Activated CD8-positive, alpha-beta T cell treated with anti-CD3 and anti-CD28 coated beads, Interleukin-2, amount 10 ng/mL, durations not matched to agents 7 days and 5 days (primary cell): ENCODE results near the gene ATP5ME. TPM values are rescaled to one million over a fixed set of nuclear protein-coding genes. Genes with fewer than 3 reads are reported as not detected.
A peak's percentile ranks its signal among the peaks of the same experiment; 100 is the strongest.
"Not testable (repeated sequence)": the region's sequence is repeated elsewhere in the genome, so short reads cannot be mapped to it uniquely, and the experiment has no call there.

Experiments
- ATAC-seq: fragments of 150-1000 bp; cut with Tn5 transposase; one replicate; pipeline ENCODE4 v1.10.0; 2021; ENCODE audit warnings: moderate library complexity
- CTCF ChIA-PET: fragments of 350-600 bp; sonication (Branson Sonifier 250); formaldehyde crosslinking; loops from one replicate; lab custom pipeline; 2021; ENCODE audit warnings: antibody characterized with exemption; lab: Charles Lee
- POLR2A ChIA-PET: fragments of 350-600 bp; sonication (Branson Sonifier 250); formaldehyde crosslinking; loops from one replicate; lab custom pipeline; 2021; ENCODE audit warnings: antibody characterized with exemption; lab: Charles Lee
- DNase-seq: peaks from one replicate; pipeline ENCODE4 v3.0.0-alpha.2; 2020
- H3K27ac Mint-ChIP-seq: one replicate; pipeline ENCODE4 v1.8.0; 2021; ENCODE audit warnings: mild to moderate bottlenecking, mixed read lengths
- H3K27me3 Mint-ChIP-seq: one replicate; pipeline ENCODE4 v1.8.0; 2021; ENCODE audit warnings: low read depth, mixed read lengths
- H3K36me3 Mint-ChIP-seq: one replicate; pipeline ENCODE4 v1.8.0; 2021; ENCODE audit warnings: low read depth, mixed read lengths
- H3K4me1 Mint-ChIP-seq: one replicate; pipeline ENCODE4 v1.8.0; 2021; ENCODE audit warnings: low read depth, mixed read lengths
- H3K4me3 Mint-ChIP-seq: one replicate; pipeline ENCODE4 v1.8.0; 2021; ENCODE audit warnings: mild to moderate bottlenecking, mixed read lengths
- H3K9me3 Mint-ChIP-seq: one replicate; pipeline ENCODE4 v1.8.0; 2022; ENCODE audit warnings: mixed read lengths; ENCODE audit not compliant: insufficient read depth
- total RNA-seq, 2 experiments: library from RNA; stranded (reverse); gene quantifications; one replicate each; pipeline ENCODE4 v1.2.3, GENCODE V29; 2021

ATP5ME gene
- total RNA-seq, 2 experiments from 2014 or later = 243 to 267 TPM

DNA sequence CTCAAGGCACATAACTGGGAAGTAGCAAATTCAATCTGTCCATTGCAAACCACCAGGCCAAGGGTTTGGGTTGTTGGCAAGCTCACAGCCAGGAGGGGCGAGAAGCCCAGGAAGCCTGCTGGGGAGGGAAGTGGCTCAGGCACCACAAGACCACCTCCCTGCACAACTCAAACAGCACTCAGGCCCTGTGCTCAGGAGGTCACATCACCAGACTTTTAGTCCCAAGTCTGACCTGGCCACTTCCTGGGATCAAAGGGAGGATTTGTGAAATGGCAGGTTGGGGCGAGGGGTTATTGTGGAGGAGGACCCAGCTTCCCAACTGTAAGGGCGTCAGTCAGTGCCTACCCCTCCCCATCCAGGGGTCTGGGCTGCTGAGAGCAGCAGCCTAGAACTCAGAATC lies 2.3 kb downstream of the ATP5ME start:
- DNase-seq (no peak), ATAC-seq (no peak)
- ChIA-PET POLR2A (interaction anchor here (0.8 kb wide), 1 partner anchor 9 kb away, joined by 3 read pairs; no protein-coding TSS in a partner anchor), CTCF (interaction anchor here (0.9 to 1.3 kb wide), 2 partner anchors 8 to 71 kb away, joined by 3 to 6 read pairs; no protein-coding TSS in a partner anchor)
- H3K27ac Mint-ChIP-seq = peak overlapping the region; percentile 34
- H3K4me1 Mint-ChIP-seq = peaks cover 18% of the 10 kb centered on the region
- no peaks in the 10 kb centered on the region for H3K9me3 Mint-ChIP-seq
- no peak overlapping the region for H3K4me3 Mint-ChIP-seq
- H3K27me3 Mint-ChIP-seq = no peaks in the 10 kb centered on the region
- H3K36me3 Mint-ChIP-seq = peaks cover 31% of the 10 kb centered on the region

DNA sequence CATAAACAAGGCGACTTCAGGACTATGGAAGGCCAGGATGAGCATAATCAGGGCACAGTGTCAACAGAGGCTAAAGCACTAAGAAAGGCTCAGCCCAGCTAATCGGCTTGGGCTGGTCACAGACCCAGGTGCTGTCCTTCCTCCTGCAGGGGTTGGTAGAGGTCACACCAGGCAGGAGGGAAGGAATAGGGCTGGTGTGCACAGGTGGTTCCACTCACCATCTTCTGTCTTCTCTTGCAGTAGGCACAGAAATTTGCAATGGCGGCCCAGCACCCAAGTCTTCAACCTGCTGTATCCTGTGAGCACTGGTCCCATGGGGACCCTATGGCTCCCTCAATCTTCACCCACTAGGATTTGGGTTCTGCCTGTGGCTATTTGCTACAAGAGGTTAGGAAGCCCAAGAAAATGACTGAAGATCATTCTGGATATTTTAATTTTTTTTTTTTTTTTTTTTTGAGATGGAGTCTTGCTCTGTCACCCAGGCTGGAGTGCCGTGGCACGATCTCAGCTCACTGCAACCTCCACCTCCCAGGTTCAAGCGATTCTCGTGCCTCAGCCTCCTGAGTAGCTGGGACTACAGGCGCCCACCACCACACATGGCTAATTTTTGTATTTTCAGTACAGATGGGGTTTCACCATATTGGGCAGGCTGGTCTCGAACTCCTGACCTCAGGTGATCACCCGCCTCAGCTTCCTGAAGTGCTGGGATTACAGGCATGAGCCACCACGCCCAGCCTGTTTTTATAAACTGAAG lies 4.1 kb downstream of the ATP5ME start:
- DNase-seq, H3K27ac Mint-ChIP-seq, H3K4me3 Mint-ChIP-seq, CTCF ChIA-PET, H3K9me3 Mint-ChIP-seq, H3K27me3 Mint-ChIP-seq, POLR2A ChIA-PET, ATAC-seq: not testable (repeated sequence)
- Mint-ChIP-seq H3K4me1 (peaks cover 18% of the 10 kb centered on the region), H3K36me3 (peaks cover 31% of the 10 kb centered on the region)

DNA sequence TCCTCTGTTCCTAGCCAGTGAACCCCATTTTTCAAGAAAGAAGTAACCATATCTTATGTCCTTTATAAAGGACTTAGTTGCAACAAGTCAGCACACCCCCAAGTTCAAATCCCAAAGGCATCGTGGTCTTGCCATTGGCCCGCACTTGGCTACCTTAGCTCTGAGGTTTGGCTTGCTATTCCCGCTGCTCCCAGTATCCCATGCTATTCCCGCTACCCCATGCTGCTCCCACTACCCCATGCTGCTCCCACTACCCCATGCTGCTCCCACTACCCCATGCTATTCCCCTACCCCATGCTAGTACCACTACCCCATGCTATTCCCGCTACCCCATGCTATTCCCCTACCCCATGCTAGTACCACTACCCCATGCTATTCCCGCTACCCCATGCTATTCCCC lies 5.9 kb downstream of the ATP5ME start:
- CTCF ChIA-PET = not testable (repeated sequence)

GRCh38 chr4:667545-667925 lies 6.5 kb downstream of the ATP5ME start:
- no peak for DNase-seq
- no peak for ATAC-seq
- CTCF ChIA-PET = no interaction called here
- H3K27ac Mint-ChIP-seq = no peak overlapping the region
- H3K4me3 Mint-ChIP-seq = no peak overlapping the region
- peaks cover 22% of the 10 kb centered on the region for H3K36me3 Mint-ChIP-seq
- H3K9me3 Mint-ChIP-seq = no peaks in the 10 kb centered on the region
- H3K27me3 Mint-ChIP-seq = no peaks in the 10 kb centered on the region
- H3K4me1 Mint-ChIP-seq = peaks cover 21% of the 10 kb centered on the region
- POLR2A ChIA-PET = interaction anchor here (0.5 kb wide), 1 partner anchor 524 kb away, joined by 3 read pairs; no protein-coding TSS in a partner anchor

More for the DNA sequence above, 5.9 kb downstream of the ATP5ME start:
- H3K9me3 Mint-ChIP-seq, POLR2A ChIA-PET, H3K27ac Mint-ChIP-seq, ATAC-seq, DNase-seq, H3K27me3 Mint-ChIP-seq, H3K4me3 Mint-ChIP-seq: not testable (repeated sequence)
- Mint-ChIP-seq H3K36me3 (peaks cover 26% of the 10 kb centered on the region), H3K4me1 (peaks cover 25% of the 10 kb centered on the region)

GRCh38 chr4:666822-667544 lies 7.1 kb downstream of the ATP5ME start:
- POLR2A ChIA-PET = interaction anchor here (0.5 kb wide), 1 partner anchor 523 kb away, joined by 3 read pairs; no protein-coding TSS in a partner anchor
- no peak for ATAC-seq
- Mint-ChIP-seq H3K9me3 (no peaks in the 10 kb centered on the region), H3K36me3 (peaks cover 18% of the 10 kb centered on the region), H3K4me1 (peaks cover 22% of the 10 kb centered on the region), H3K27me3 (no peaks in the 10 kb centered on the region), H3K4me3 (no peak overlapping the region), H3K27ac (no peak overlapping the region)
- CTCF ChIA-PET = no interaction called here
- no peak for DNase-seq

DNA sequence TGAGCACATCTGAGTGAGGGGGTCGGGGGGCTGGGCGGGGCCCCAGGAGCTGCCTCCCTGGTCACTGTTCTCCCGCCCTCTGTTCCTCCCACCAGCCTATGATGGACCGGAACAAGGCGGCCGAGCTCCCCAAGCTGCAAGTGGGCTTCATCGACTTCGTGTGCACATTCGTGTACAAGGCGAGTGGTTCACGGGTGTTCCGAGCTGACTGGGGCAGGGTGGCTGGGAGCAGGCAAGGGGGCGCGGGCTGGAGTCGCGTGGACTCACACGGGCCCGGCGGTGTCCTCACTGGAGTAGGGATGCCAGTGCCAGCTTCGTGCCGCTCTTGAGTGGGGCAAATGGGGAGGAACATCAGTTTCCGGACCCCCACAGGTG lies 7.7 kb downstream of the ATP5ME start:
- peaks cover 13% of the 10 kb centered on the region for H3K36me3 Mint-ChIP-seq
- CTCF ChIA-PET = no interaction called here
- no peak overlapping the region for H3K4me3 Mint-ChIP-seq
- no peaks in the 10 kb centered on the region for H3K9me3 Mint-ChIP-seq
- ATAC-seq (no peak), DNase-seq (no peak)
- no peak overlapping the region for H3K27ac Mint-ChIP-seq
- H3K27me3 Mint-ChIP-seq = no peaks in the 10 kb centered on the region
- H3K4me1 Mint-ChIP-seq = peaks cover 22% of the 10 kb centered on the region
- POLR2A ChIA-PET = interaction anchor here (2.9 kb wide), 1 partner anchor 8 kb away, joined by 17 read pairs; the partner anchor contains the start of genes ATP5ME and MYL5

DNA sequence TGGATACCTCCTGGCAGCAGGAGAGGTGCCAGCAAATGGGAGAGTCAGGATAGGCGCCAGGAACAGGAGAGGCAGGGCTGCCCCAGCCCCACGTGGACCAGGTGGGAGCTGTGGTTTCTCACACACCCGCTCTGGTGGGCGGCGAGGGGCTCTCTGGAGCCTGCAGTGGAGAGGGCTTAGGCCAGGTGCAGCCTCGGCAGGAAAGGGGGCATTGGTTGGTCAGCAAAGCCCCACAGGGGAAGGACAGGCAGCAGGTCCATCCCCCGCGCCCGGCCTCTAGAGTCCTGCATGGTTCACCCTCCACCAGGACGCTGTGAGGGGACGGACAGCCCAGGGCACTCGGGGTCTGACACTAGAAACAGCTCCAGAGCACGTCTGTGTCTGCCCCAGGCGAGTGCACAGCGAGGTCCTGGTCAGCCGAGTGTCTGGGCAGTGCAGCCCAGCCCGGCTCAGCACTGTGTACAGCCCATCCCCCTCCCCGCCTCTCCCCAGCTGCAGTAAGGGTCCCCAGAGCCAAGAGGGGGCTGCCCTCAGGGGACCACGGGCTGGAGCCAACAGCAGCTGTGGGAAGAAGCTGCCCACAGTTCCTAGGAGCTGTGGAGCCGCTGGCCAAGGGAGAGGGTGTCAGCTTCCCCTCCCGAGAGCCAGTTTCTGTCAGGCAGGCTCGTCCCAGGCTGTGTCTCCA lies 8.2 kb downstream of the ATP5ME start:
- CTCF ChIA-PET = interaction anchor here (1.2 kb wide), 1 partner anchor 8 kb away, joined by 3 read pairs; the partner anchor contains the start of genes ATP5ME and MYL5
- Mint-ChIP-seq H3K9me3 (no peaks in the 10 kb centered on the region), H3K27me3 (no peaks in the 10 kb centered on the region), H3K27ac (no peak overlapping the region), H3K4me3 (no peak overlapping the region), H3K4me1 (peaks cover 22% of the 10 kb centered on the region), H3K36me3 (peaks cover 9% of the 10 kb centered on the region)
- POLR2A ChIA-PET = interaction anchor here (2.9 kb wide), 1 partner anchor 8 kb away, joined by 17 read pairs; the partner anchor contains the start of genes ATP5ME and MYL5
- ATAC-seq (no peak), DNase-seq (no peak)

DNA sequence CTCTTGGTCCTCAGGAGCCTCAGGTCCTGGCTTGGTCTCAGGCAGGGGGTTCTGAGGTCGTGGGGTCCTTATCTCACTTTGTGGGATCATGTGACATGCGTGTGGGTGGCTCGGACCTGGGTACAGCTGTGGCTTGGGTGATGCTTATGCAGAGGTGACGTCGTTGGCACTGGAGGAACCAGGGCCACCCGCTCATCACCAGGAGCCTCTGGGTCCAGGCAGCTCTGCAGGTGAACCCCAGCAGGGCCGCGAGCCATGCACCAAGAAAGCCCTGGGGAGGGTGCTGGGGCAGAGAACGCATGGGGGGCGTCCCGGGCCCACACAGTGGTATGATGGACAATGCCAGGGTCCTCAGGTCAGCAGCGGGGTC lies 8.7 kb downstream of the ATP5ME start:
- ATAC-seq = no peak
- ChIA-PET POLR2A (interaction anchor here (2.4 to 2.9 kb wide), 2 partner anchors 7 to 9 kb away, joined by 8 to 17 read pairs; partner anchors contain the start of genes ATP5ME and MYL5), CTCF (interaction anchor here (1.2 kb wide), 1 partner anchor 9 kb away, joined by 3 read pairs; the partner anchor contains the start of genes ATP5ME and MYL5)
- H3K27me3 Mint-ChIP-seq = no peaks in the 10 kb centered on the region
- peaks cover 22% of the 10 kb centered on the region for H3K4me1 Mint-ChIP-seq
- DNase-seq = no peak
- no peaks in the 10 kb centered on the region for H3K9me3 Mint-ChIP-seq
- H3K36me3 Mint-ChIP-seq = peaks cover 8% of the 10 kb centered on the region
- peak overlapping the region; percentile 81 for H3K4me3 Mint-ChIP-seq
- H3K27ac Mint-ChIP-seq = no peak overlapping the region

DNA sequence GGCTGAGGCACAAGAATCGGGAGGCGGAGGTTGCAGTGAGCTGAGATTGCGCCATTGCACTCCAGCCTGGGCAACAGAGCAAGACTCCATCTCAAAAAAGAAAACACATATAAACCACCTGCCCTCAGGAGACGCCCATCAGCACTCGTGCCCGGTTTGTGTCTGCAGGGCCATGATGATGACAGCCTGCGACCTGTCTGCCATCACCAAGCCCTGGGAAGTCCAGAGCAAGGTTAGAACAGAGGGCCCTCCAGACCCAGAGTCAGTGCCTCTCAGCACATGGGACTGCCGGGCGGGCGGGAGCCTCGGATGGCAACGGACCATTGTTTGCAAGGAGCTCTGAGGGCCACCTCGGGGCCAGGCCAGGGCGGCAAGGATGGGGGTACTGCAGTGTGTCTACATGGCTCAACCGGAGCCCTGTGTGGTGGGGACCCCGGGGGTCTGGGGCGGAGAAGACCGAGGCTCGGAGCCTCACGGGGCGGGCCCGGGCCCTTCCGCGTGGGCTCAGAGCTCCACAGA lies 9.3 kb downstream of the ATP5ME start:
- POLR2A ChIA-PET = interaction anchor here (0.9 to 2.9 kb wide), 6 partner anchors 8 to 268 kb away, joined by 3 to 17 read pairs (median 4); partner anchors contain the start of genes ATP5ME, GAK, MYL5 and TMEM175
- ATAC-seq = no peak
- Mint-ChIP-seq H3K4me1 (peaks cover 22% of the 10 kb centered on the region), H3K4me3 (peak overlapping the region; percentile 81), H3K9me3 (no peaks in the 10 kb centered on the region), H3K36me3 (peaks cover 12% of the 10 kb centered on the region), H3K27me3 (no peaks in the 10 kb centered on the region), H3K27ac (peak overlapping the region; percentile 89)
- DNase-seq = no peak
- CTCF ChIA-PET = interaction anchor here (1.2 kb wide), 2 partner anchors 8 to 9 kb away, joined by 3 to 6 read pairs; partner anchors contain the start of genes ATP5ME and MYL5

DNA sequence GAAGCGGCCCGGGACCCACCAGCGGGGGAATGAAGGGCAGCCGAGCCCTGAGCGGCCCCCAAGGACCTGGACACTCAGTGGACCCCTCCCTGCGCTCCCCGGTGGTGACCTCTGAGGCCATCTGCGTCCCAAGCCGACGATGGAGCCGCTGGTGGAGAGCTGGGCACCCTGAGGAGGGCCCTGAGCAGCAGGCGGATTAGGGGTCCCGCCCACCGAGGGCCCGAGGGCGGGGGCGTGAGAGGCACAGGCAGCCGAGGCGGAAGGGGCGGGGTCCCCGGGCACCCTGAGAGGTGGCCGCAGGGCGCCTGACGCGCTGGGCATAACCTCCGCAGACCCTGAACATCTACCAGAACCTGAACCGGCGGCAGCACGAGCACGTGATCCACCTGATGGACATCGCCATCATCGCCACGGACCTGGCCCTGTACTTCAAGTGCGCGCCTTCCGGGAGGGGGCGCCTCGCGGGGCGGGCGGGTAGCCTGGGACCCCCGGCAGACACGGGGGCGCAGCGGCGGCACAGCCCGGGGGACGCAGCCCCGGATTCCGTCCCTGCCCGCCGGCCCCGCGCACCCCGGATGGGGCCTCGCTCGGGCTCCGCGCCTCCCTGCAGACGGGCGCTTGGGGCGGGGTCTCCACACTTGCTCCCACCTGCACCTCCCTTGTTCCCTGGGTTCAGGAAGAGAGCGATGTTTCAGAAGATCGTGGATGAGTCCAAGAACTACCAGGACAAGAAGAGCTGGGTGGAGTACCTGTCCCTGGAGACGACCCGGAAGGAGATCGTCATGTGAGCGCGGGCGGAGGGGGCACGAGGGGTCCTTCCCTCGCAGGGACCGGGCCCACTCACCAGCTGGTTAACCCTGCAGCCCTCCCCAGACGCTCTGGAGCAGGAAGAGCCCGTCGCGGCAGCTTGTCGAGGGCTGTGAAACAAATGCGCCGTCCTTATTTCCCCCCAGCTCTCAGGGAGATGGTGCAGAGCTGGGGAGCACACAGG lies 10.3 kb downstream of the ATP5ME start:
- H3K4me1 Mint-ChIP-seq = peaks cover 22% of the 10 kb centered on the region
- H3K27me3 Mint-ChIP-seq = no peaks in the 10 kb centered on the region
- no peaks in the 10 kb centered on the region for H3K9me3 Mint-ChIP-seq
- DNase-seq (peak; percentile 85), ATAC-seq (peak; percentile 80)
- peak overlapping the region; percentile 81 for H3K4me3 Mint-ChIP-seq
- ChIA-PET CTCF (interaction anchor here (1.2 kb wide), 1 partner anchor 9 kb away, joined by 6 read pairs; no protein-coding TSS in a partner anchor), POLR2A (interaction anchor here (0.6 to 2.9 kb wide), 7 partner anchors 9 to 269 kb away, joined by 3 to 17 read pairs (median 4); partner anchors contain the start of genes ATP5ME, GAK, MYL5 and TMEM175)
- H3K36me3 Mint-ChIP-seq = peaks cover 13% of the 10 kb centered on the region
- peak overlapping the region; percentile 89 for H3K27ac Mint-ChIP-seq
